RWPE2 (cell line): ENCODE measurements around the gene SUPT5H.

Source experiments
- ATAC-seq: fragments of 200-7000 bp; cut with Tn5 transposase; 3 replicates; pipeline ENCODE4 v1.9.1; 2021; ENCODE audit warnings: low read depth
- DNase-seq: peaks from one replicate; pipeline ENCODE4 v3.0.0-alpha.2; 2020; ENCODE audit warnings: low spot score
- H3K27ac ChIP-seq: fragments of 450-650 bp; 2 replicates; pipeline ENCODE4 v1.5.1; 2017; ENCODE audit warnings: mild to moderate bottlenecking; ENCODE audit not compliant: poor library complexity, severe bottlenecking
- H3K27me3 ChIP-seq: fragments of 250-450 bp; sonication (Bioruptor Pico); 2 replicates; pipeline ENCODE4 v1.5.1; 2021; ENCODE audit warnings: mild to moderate bottlenecking, moderate library complexity; ENCODE audit not compliant: insufficient read depth, poor library complexity, severe bottlenecking
- H3K36me3 ChIP-seq: fragments of 250-450 bp; sonication (Bioruptor Pico); 2 replicates; pipeline ENCODE4 v1.5.1; 2020; ENCODE audit warnings: low read depth, mild to moderate bottlenecking, moderate library complexity
- H3K4me1 ChIP-seq: fragments of 250-450 bp; sonication (Bioruptor Pico); 2 replicates; pipeline ENCODE4 v1.5.1; 2021; ENCODE audit warnings: mild to moderate bottlenecking, moderate library complexity; ENCODE audit not compliant: insufficient read depth, poor library complexity, severe bottlenecking
- H3K4me3 ChIP-seq: fragments of 250-450 bp; sonication (Bioruptor Pico); 2 replicates; pipeline ENCODE4 v1.5.1; 2021; ENCODE audit warnings: mild to moderate bottlenecking, moderate library complexity; ENCODE audit not compliant: severe bottlenecking
- H3K9me3 ChIP-seq: fragments of 250-450 bp; sonication (Bioruptor Pico); 2 replicates; pipeline ENCODE4 v1.5.1; 2021; ENCODE audit warnings: mild to moderate bottlenecking, moderate library complexity; ENCODE audit not compliant: severe bottlenecking
- TF ChIP-seq, protein P1 (sequence below): fragments of 450-650 bp; IDR thresholded peaks from one replicate; pipeline ENCODE4 v1.5.1; 2017; ENCODE audit warnings: mild to moderate bottlenecking, moderate library complexity; ENCODE audit not compliant: poor library complexity, severe bottlenecking

The SUPT5H gene

GRCh38 chr19:39506944-39507714 lies 61.7 kb downstream of the SUPT5H start:
- H3K9me3 ChIP-seq = no peaks in the 10 kb centered on the region
- H3K4me3 ChIP-seq = peak overlapping the region; percentile 69
- H3K4me1 ChIP-seq = no peaks in the 10 kb centered on the region
- DNase-seq (no peak), ATAC-seq (peak; percentile 79)
- no peaks in the 10 kb centered on the region for H3K27me3 ChIP-seq
- H3K36me3 ChIP-seq = no peaks in the 10 kb centered on the region
- TF ChIP-seq, protein P1, sequence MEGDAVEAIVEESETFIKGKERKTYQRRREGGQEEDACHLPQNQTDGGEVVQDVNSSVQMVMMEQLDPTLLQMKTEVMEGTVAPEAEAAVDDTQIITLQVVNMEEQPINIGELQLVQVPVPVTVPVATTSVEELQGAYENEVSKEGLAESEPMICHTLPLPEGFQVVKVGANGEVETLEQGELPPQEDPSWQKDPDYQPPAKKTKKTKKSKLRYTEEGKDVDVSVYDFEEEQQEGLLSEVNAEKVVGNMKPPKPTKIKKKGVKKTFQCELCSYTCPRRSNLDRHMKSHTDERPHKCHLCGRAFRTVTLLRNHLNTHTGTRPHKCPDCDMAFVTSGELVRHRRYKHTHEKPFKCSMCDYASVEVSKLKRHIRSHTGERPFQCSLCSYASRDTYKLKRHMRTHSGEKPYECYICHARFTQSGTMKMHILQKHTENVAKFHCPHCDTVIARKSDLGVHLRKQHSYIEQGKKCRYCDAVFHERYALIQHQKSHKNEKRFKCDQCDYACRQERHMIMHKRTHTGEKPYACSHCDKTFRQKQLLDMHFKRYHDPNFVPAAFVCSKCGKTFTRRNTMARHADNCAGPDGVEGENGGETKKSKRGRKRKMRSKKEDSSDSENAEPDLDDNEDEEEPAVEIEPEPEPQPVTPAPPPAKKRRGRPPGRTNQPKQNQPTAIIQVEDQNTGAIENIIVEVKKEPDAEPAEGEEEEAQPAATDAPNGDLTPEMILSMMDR = no peak
- H3K27ac ChIP-seq = no peak overlapping the region

GRCh38 chr19:39507715-39508364 lies 62.5 kb downstream of the SUPT5H start:
- Histone ChIP-seq H3K4me1 (no peaks in the 10 kb centered on the region), H3K9me3 (no peaks in the 10 kb centered on the region), H3K4me3 (peak overlapping the region; percentile 69), H3K27me3 (no peaks in the 10 kb centered on the region), H3K36me3 (no peaks in the 10 kb centered on the region), H3K27ac (no peak overlapping the region)
- no peak for DNase-seq
- no peak for ATAC-seq
- TF ChIP-seq, protein P1 = no peak

GRCh38 chr19:39508629-39509028 lies 63.2 kb downstream of the SUPT5H start:
- DNase-seq (no peak), ATAC-seq (no peak)
- TF ChIP-seq, protein P1 = no peak
- H3K4me1 ChIP-seq = no peaks in the 10 kb centered on the region
- peaks cover under 1% of the 10 kb centered on the region for H3K27me3 ChIP-seq
- no peak overlapping the region for H3K27ac ChIP-seq
- no peaks in the 10 kb centered on the region for H3K36me3 ChIP-seq
- H3K4me3 ChIP-seq = no peak overlapping the region
- H3K9me3 ChIP-seq = no peaks in the 10 kb centered on the region

GRCh38 chr19:39509233-39509632 lies 63.9 kb downstream of the SUPT5H start:
- Histone ChIP-seq H3K36me3 (no peaks in the 10 kb centered on the region), H3K27ac (no peak overlapping the region), H3K27me3 (peaks cover 7% of the 10 kb centered on the region), H3K9me3 (no peaks in the 10 kb centered on the region), H3K4me1 (no peaks in the 10 kb centered on the region), H3K4me3 (no peak overlapping the region)
- TF ChIP-seq, protein P1 = no peak
- DNase-seq (no peak), ATAC-seq (no peak)

GRCh38 chr19:39512988-39513387 lies 67.6 kb downstream of the SUPT5H start:
- H3K4me3 ChIP-seq = no peak overlapping the region
- DNase-seq (no peak), ATAC-seq (no peak)
- TF ChIP-seq, protein P1 = no peak
- no peak overlapping the region for H3K27ac ChIP-seq
- no peaks in the 10 kb centered on the region for H3K4me1 ChIP-seq
- H3K27me3 ChIP-seq = peaks cover 29% of the 10 kb centered on the region
- no peaks in the 10 kb centered on the region for H3K9me3 ChIP-seq
- H3K36me3 ChIP-seq = no peaks in the 10 kb centered on the region
